HEK293T (cell line): ENCODE measurements around the gene DSG1.

ENCODE experiments used
- BHLHE40 ChIP-seq: fragments of 450-650 bp; IDR thresholded peaks from 2 replicates; pipeline ENCODE4 v1.6.1; 2016; ENCODE audit warnings: mild to moderate bottlenecking, moderate library complexity, borderline replicate concordance
- CTBP1 ChIP-seq: fragments of 450-650 bp; IDR thresholded peaks from 2 replicates; pipeline ENCODE4 v1.6.1; 2016; ENCODE audit warnings: borderline replicate concordance
- FOXA1 ChIP-seq: fragments of 450-650 bp; IDR thresholded peaks from 2 replicates; pipeline ENCODE4 v1.6.1; 2016; ENCODE audit warnings: mild to moderate bottlenecking
- FOXK2 ChIP-seq: fragments of 450-650 bp; IDR thresholded peaks from 2 replicates; pipeline ENCODE4 v1.6.1; 2016; ENCODE audit warnings: mild to moderate bottlenecking
- FOXM1 ChIP-seq: fragments of 450-650 bp; IDR thresholded peaks from 2 replicates; pipeline ENCODE4 v1.6.1; 2017; ENCODE audit warnings: mild to moderate bottlenecking, borderline replicate concordance
- LEF1 ChIP-seq: fragments of 450-650 bp; IDR thresholded peaks from 2 replicates; pipeline ENCODE4 v1.6.1; 2017; ENCODE audit warnings: mild to moderate bottlenecking, borderline replicate concordance
- NFRKB ChIP-seq: fragments of 450-650 bp; IDR thresholded peaks from 2 replicates; pipeline ENCODE4 v1.6.1; 2016; ENCODE audit warnings: mild to moderate bottlenecking, moderate library complexity
- SP1 ChIP-seq: fragments of 450-650 bp; IDR thresholded peaks from 2 replicates; pipeline ENCODE4 v1.6.1; 2017
- SUZ12 ChIP-seq: fragments of 450-650 bp; IDR thresholded peaks from 2 replicates; pipeline ENCODE4 v1.6.1; 2016; ENCODE audit warnings: mild to moderate bottlenecking
- TARDBP ChIP-seq: fragments of 450-650 bp; IDR thresholded peaks from 2 replicates; pipeline ENCODE4 v1.6.1; 2016
- TF ChIP-seq, protein P1 (sequence below): fragments of 450-650 bp; IDR thresholded peaks from 2 replicates; pipeline ENCODE4 v1.6.1; 2016

DNA sequence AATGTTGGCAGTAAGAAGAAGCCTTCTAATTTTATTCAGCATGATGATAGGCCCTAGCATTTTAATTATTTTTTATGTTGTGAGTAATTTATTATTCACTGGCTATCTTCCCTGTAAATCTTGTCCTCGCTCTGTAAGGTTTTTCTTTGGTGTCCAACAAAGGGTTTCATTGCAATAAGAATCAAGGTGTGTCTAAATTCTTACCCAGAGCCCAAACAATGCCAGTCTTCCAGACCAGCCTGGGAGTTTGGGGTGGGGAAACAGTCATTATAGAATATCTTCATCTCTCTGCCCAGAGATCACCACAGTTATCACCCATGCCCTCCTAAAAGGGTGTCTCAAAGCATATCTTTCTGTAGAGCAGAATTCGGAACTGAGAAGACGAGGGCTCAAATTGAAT is 58.5 kb downstream of the DSG1 start, which contains the start of gene DSG4:
- no peak for TF ChIP-seq FOXM1
- TF ChIP-seq CTBP1: no peak
- no peak for TF ChIP-seq TARDBP
- TF ChIP-seq NFRKB: no peak
- TF ChIP-seq, protein P1, sequence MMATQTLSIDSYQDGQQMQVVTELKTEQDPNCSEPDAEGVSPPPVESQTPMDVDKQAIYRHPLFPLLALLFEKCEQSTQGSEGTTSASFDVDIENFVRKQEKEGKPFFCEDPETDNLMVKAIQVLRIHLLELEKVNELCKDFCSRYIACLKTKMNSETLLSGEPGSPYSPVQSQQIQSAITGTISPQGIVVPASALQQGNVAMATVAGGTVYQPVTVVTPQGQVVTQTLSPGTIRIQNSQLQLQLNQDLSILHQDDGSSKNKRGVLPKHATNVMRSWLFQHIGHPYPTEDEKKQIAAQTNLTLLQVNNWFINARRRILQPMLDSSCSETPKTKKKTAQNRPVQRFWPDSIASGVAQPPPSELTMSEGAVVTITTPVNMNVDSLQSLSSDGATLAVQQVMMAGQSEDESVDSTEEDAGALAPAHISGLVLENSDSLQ: no peak
- TF ChIP-seq FOXK2: no peak
- TF ChIP-seq BHLHE40: no peak
- no peak for TF ChIP-seq SUZ12
- no peak for TF ChIP-seq SP1
- TF ChIP-seq FOXA1: no peak
- TF ChIP-seq LEF1: no peak
